Measurements from ENCODE around the gene SMIM35.

DNA sequence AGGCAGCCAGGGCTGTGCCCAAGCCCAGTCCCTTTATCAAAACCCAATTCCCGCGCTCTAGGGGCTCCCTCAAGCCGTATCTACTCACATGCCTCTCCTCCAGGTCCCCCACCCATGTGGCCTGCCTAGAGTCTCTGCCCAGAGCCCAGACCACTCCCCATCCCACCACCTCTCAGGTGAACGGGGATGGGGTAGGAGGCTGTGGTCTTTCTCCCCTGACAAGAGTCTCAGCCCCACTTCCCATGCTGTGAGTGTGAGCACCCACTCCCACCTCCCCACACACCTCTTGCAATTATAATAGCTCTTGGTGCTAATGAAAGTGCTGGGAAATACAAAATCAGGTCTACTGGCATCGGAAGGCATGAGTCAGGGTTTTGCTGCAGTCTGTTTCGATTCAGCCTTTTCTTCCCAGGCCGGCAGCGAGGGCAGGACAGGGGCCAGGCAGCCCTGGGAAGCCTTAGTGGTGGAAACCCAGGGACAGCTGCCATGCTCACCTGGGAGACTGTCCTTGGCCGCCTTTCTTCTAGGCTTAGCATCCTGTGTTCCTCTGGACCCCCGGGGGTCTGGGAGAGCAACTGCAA, 26.6 kb downstream of the SMIM35 start:
- TF ChIP-seq, protein P1, sequence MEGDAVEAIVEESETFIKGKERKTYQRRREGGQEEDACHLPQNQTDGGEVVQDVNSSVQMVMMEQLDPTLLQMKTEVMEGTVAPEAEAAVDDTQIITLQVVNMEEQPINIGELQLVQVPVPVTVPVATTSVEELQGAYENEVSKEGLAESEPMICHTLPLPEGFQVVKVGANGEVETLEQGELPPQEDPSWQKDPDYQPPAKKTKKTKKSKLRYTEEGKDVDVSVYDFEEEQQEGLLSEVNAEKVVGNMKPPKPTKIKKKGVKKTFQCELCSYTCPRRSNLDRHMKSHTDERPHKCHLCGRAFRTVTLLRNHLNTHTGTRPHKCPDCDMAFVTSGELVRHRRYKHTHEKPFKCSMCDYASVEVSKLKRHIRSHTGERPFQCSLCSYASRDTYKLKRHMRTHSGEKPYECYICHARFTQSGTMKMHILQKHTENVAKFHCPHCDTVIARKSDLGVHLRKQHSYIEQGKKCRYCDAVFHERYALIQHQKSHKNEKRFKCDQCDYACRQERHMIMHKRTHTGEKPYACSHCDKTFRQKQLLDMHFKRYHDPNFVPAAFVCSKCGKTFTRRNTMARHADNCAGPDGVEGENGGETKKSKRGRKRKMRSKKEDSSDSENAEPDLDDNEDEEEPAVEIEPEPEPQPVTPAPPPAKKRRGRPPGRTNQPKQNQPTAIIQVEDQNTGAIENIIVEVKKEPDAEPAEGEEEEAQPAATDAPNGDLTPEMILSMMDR (conservative IDR thresholded peaks at IDR 0.05; ENCODE audit: low read depth, low read length), result no peak
- no peak for TF ChIP-seq POLR2A (IDR thresholded peaks at IDR 0.05; ENCODE audit: low read depth, low read length)
- no peak for TF ChIP-seq BHLHE40 (IDR thresholded peaks at IDR 0.05; ENCODE audit: low read depth, low read length)
- TF ChIP-seq, protein P2, sequence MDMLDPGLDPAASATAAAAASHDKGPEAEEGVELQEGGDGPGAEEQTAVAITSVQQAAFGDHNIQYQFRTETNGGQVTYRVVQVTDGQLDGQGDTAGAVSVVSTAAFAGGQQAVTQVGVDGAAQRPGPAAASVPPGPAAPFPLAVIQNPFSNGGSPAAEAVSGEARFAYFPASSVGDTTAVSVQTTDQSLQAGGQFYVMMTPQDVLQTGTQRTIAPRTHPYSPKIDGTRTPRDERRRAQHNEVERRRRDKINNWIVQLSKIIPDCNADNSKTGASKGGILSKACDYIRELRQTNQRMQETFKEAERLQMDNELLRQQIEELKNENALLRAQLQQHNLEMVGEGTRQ (IDR thresholded peaks at IDR 0.05; ENCODE audit: low read depth, low read length), result no peak
- no peak for TF ChIP-seq RAD21 (IDR thresholded peaks at IDR 0.05; ENCODE audit: low read length)
- TF ChIP-seq, protein P3, sequence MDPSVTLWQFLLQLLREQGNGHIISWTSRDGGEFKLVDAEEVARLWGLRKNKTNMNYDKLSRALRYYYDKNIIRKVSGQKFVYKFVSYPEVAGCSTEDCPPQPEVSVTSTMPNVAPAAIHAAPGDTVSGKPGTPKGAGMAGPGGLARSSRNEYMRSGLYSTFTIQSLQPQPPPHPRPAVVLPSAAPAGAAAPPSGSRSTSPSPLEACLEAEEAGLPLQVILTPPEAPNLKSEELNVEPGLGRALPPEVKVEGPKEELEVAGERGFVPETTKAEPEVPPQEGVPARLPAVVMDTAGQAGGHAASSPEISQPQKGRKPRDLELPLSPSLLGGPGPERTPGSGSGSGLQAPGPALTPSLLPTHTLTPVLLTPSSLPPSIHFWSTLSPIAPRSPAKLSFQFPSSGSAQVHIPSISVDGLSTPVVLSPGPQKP (IDR thresholded peaks at IDR 0.05; ENCODE audit: borderline replicate concordance, low read depth, low read length), result no peak
- TF ChIP-seq CEBPB (IDR thresholded peaks at IDR 0.05; ENCODE audit: low read depth, low read length), result no peak
- no peak for TF ChIP-seq RFX5 (IDR thresholded peaks at IDR 0.05; ENCODE audit: low read depth, low read length)
- TF ChIP-seq SMC3 (IDR thresholded peaks at IDR 0.05; ENCODE audit: low read depth, low read length), result no peak
- no peak for TF ChIP-seq FOS (IDR thresholded peaks at IDR 0.05; ENCODE audit: low read depth, low read length)
